HCT116 (cell line): ENCODE results near the gene MXRA8. TPM values are rescaled to one million over a fixed set of nuclear protein-coding genes. Genes with fewer than 3 reads are reported as not detected.

Experiments
- ATAC-seq: fragments of 200-7000 bp; cut with Tn5 transposase; 2 replicates; pipeline ENCODE4 v1.9.1; 2020; ENCODE audit warnings: mild to moderate bottlenecking, moderate library complexity
- BruUV-seq: library from RNA; stranded (reverse); fragments of 400-500 nt; replicated peaks from 2 replicates; lab custom pipeline; 2021; lab: Mats Ljungman, UMichigan
- CTCF ChIA-PET: fragments of 300-600 bp; sonication (Branson Sonifier 250); formaldehyde crosslinking; loops from one replicate; lab custom pipeline; 2021; ENCODE audit warnings: antibody characterized with exemption; lab: Charles Lee
- POLR2A ChIA-PET: fragments of 300-600, 350-600 bp; sonication (Branson Sonifier 250); formaldehyde crosslinking; loops from one replicate; lab custom pipeline; 2021; ENCODE audit warnings: antibody characterized with exemption; lab: Charles Lee
- RAD21 ChIA-PET, 2 experiments: fragments of 300-600 bp; sonication (Branson Sonifier 250); formaldehyde crosslinking; loops; one replicate each; lab custom pipeline; 2023; ENCODE audit warnings: low total read pairs in 2 of 2; ENCODE audit not compliant: uncharacterized antibody in 2 of 2, unreplicated experiment in 2 of 2, low non-redundant PET in 1 of 2; lab: Charles Lee
- DNase-seq: peaks from one replicate; pipeline ENCODE4 v3.0.0-alpha.2; 2010; ENCODE audit warnings: low read depth, low spot score
- H2AFZ ChIP-seq: fragments of 200-600 bp; shearing (Covaris generic), sonication (generic); 2 replicates; pipeline ENCODE4 v1.6.1; 2017; ENCODE audit warnings: low read depth, mixed run types, mixed read lengths, antibody characterized with exemption, low read length; ENCODE audit not compliant: poor library complexity, severe bottlenecking
- H3K27ac ChIP-seq: 2 replicates; pipeline ENCODE4 v1.5.1; 2012; ENCODE audit warnings: low read depth, low read length
- H3K27me3 ChIP-seq: fragments of 200-600 bp; sonication (generic); 2 replicates; pipeline ENCODE4 v1.6.1; 2016; ENCODE audit warnings: mixed run types, low read length, mixed read lengths; ENCODE audit not compliant: insufficient read depth
- H3K36me3 ChIP-seq, 2 experiments: fragments of 200-500 bp in 1 of 2; fragments of 200-600 bp in 1 of 2; sonication (Bioruptor generic) in 1 of 2; sonication (generic) in 1 of 2; 2 replicates each; pipeline versions ENCODE4 v1.5.1 to v1.6.1; 2014 to 2016; ENCODE audit warnings: low read length in 2 of 2, inconsistent platforms in 1 of 2, mixed read lengths in 1 of 2, mixed run types in 1 of 2; ENCODE audit not compliant: insufficient read depth in 2 of 2, control insufficient read depth in 1 of 2
- H3K4me1 ChIP-seq, 2 experiments: fragments of 200-600 bp in 1 of 2; sonication (generic) in 1 of 2; 2 replicates each; pipeline versions ENCODE4 v1.5.1 to v1.6.1; 2012 to 2017; ENCODE audit warnings: low read length in 2 of 2, inconsistent platforms in 1 of 2, mild to moderate bottlenecking in 1 of 2, mixed read lengths in 1 of 2, mixed run types in 1 of 2, moderate library complexity in 1 of 2; ENCODE audit not compliant: insufficient read depth in 2 of 2, control insufficient read depth in 1 of 2
- H3K4me2 ChIP-seq: fragments of 200-600 bp; sonication (generic); 2 replicates; pipeline ENCODE4 v1.6.1; 2017; ENCODE audit warnings: mixed run types, low read length, mixed read lengths
- H3K4me3 ChIP-seq, 2 experiments: fragments of 200-600 bp in 1 of 2; sonication (generic) in 1 of 2; replicated peaks in 1 of 2; 2 replicates each; pipeline ENCODE4 v1.5.1; 2011 to 2016; ENCODE audit warnings: low read length in 2 of 2, control low read depth in 1 of 2, low read depth in 1 of 2, mild to moderate bottlenecking in 1 of 2, mixed read lengths in 1 of 2, mixed run types in 1 of 2
- H3K79me2 ChIP-seq: fragments of 200-600 bp; sonication (generic); 2 replicates; pipeline ENCODE4 v1.6.1; 2017; ENCODE audit warnings: mild to moderate bottlenecking, mixed run types, low read length, moderate library complexity, mixed read lengths; ENCODE audit not compliant: insufficient read depth
- H3K9ac ChIP-seq: fragments of 200-600 bp; sonication (generic); 2 replicates; pipeline ENCODE4 v1.6.1; 2016; ENCODE audit warnings: low read length, mixed read lengths
- H3K9me2 ChIP-seq: fragments of 200-600 bp; sonication (generic), shearing (Covaris generic); 2 replicates; pipeline ENCODE4 v1.6.1; 2017; ENCODE audit warnings: mixed run types, mild to moderate bottlenecking, moderate library complexity; ENCODE audit not compliant: insufficient read depth
- H3K9me3 ChIP-seq, 2 experiments: fragments of 200-500 bp in 1 of 2; fragments of 200-600 bp in 1 of 2; sonication (Bioruptor generic) in 1 of 2; sonication (generic) in 1 of 2; 2 replicates each; pipeline ENCODE4 v1.6.1; 2014 to 2017; ENCODE audit warnings: low read length in 2 of 2, mixed read lengths in 2 of 2, inconsistent platforms in 1 of 2, low read depth in 1 of 2, mild to moderate bottlenecking in 1 of 2, mixed run types in 1 of 2, moderate library complexity in 1 of 2; ENCODE audit not compliant: control insufficient read depth in 1 of 2, insufficient read depth in 1 of 2
- H4K20me1 ChIP-seq: fragments of 200-600 bp; sonication (generic), shearing (Covaris generic); 2 replicates; pipeline ENCODE4 v1.6.1; 2017; ENCODE audit warnings: mixed run types, mild to moderate bottlenecking, moderate library complexity; ENCODE audit not compliant: insufficient read depth
- CEBPB ChIP-seq: IDR thresholded peaks from 2 replicates; pipeline ENCODE4 v1.6.1; 2012; ENCODE audit warnings: low read depth
- ELF1 ChIP-seq: IDR thresholded peaks from 2 replicates; pipeline ENCODE4 v1.6.1; 2012; ENCODE audit warnings: low read depth, borderline replicate concordance
- JUND ChIP-seq: IDR thresholded peaks from 2 replicates; pipeline ENCODE4 v1.6.1; 2012
- SIN3A ChIP-seq: IDR thresholded peaks from 2 replicates; pipeline ENCODE4 v1.6.1; 2012; ENCODE audit warnings: low read depth
- SP1 ChIP-seq: IDR thresholded peaks from 2 replicates; pipeline ENCODE4 v1.6.1; 2012; ENCODE audit warnings: low read depth
- TCF7L2 ChIP-seq: IDR thresholded peaks from 2 replicates; pipeline ENCODE4 v1.7.0; 2011; ENCODE audit warnings: borderline replicate concordance, inconsistent platforms; ENCODE audit not compliant: insufficient read depth, insufficient read length; ENCODE audit errors: extremely low read depth
- intact Hi-C: fragments of 100-400 bp; cut with micrococcal nuclease; formaldehyde crosslinking; loops from 2 replicates; pipeline ENCODE4 v1.10.0; 2022
- total RNA-seq: library from RNA; stranded (reverse); gene quantifications from one replicate; pipeline ENCODE4 v1.2.1, GENCODE V29; 2021; ENCODE audit not compliant: unreplicated experiment
- TF ChIP-seq, protein P1 (sequence below): IDR thresholded peaks from 2 replicates; pipeline ENCODE4 v1.6.1; 2011; ENCODE audit warnings: mild to moderate bottlenecking, low read length, moderate library complexity; ENCODE audit not compliant: insufficient replicate concordance; ENCODE audit errors: extremely low read depth

Gene MXRA8
- total RNA-seq, 1 experiment from 2014 or later = 0.74 TPM

DNA sequence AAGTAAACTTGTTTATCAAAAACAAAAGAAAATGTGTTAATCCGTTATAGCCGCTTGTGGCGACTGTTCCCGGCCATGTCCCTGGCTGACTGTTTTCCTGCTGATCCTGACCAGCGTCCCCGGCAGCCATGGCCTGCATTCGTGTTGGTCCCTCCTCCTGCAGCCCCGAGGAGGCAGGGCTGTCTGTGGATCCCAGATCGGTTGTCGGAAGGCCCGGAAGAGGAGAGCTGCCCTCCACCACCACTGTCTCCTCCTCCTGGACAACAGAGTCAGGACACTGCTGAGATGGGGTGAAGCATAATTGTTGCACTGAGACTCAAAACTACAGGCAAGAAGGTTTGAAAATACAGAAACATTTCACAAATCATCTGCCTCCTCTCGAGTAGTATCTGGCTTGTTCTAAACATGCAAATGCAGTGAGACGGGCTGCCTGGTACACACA lies 3.6 kb upstream of the MXRA8 start:
- H3K4me3 ChIP-seq = no peak overlapping the region
- no peak overlapping the region for H3K9ac ChIP-seq
- POLR2A ChIA-PET = no interaction called here
- ATAC-seq (no peak), DNase-seq (no peak)
- TF ChIP-seq SP1 (no peak), TCF7L2 (no peak), ELF1 (no peak), JUND (no peak), CEBPB (no peak), SIN3A (no peak)
- TF ChIP-seq, protein P1, sequence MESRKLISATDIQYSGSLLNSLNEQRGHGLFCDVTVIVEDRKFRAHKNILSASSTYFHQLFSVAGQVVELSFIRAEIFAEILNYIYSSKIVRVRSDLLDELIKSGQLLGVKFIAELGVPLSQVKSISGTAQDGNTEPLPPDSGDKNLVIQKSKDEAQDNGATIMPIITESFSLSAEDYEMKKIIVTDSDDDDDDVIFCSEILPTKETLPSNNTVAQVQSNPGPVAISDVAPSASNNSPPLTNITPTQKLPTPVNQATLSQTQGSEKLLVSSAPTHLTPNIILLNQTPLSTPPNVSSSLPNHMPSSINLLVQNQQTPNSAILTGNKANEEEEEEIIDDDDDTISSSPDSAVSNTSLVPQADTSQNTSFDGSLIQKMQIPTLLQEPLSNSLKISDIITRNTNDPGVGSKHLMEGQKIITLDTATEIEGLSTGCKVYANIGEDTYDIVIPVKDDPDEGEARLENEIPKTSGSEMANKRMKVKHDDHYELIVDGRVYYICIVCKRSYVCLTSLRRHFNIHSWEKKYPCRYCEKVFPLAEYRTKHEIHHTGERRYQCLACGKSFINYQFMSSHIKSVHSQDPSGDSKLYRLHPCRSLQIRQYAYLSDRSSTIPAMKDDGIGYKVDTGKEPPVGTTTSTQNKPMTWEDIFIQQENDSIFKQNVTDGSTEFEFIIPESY = no peak
- intact Hi-C loops = no loop called here
- no peaks in the 10 kb centered on the region for H3K36me3 ChIP-seq
- BruUV-seq = no TSS peak
- RAD21 ChIA-PET = no interaction called here
- no peaks in the 10 kb centered on the region for H3K79me2 ChIP-seq
- no peaks in the 10 kb centered on the region for H3K27me3 ChIP-seq
- H3K4me2 ChIP-seq = no peak overlapping the region
- no peak overlapping the region for H3K27ac ChIP-seq
- peaks cover 0 to 11% of the 10 kb centered on the region in 2 experiments; a peak in 1 of 4 replicates for H3K9me3 ChIP-seq
- H2AFZ ChIP-seq = no peak overlapping the region
- no peaks in the 10 kb centered on the region for H4K20me1 ChIP-seq
- 0 out of 2 replicates have a peak, but pooled peaks cover 3% of the 10 kb centered on the region for H3K9me2 ChIP-seq
- CTCF ChIA-PET = no interaction called here
- peaks cover 24 to 49% of the 10 kb centered on the region in 2 experiments for H3K4me1 ChIP-seq
